ENCODE results near the gene GFER. TPM values are rescaled to one million over a fixed set of nuclear protein-coding genes. Genes with fewer than 3 reads are reported as not detected.
A peak's percentile ranks its signal among the peaks of the same experiment; 100 is the strongest.

GFER gene
- total and polyA plus RNA-seq, 10 of the 15 experiments (the other 5 are each of a cell fraction or from before 2014, with no cell fraction given): 2.4 to 57.7 (median 31.3) TPM

DNA sequence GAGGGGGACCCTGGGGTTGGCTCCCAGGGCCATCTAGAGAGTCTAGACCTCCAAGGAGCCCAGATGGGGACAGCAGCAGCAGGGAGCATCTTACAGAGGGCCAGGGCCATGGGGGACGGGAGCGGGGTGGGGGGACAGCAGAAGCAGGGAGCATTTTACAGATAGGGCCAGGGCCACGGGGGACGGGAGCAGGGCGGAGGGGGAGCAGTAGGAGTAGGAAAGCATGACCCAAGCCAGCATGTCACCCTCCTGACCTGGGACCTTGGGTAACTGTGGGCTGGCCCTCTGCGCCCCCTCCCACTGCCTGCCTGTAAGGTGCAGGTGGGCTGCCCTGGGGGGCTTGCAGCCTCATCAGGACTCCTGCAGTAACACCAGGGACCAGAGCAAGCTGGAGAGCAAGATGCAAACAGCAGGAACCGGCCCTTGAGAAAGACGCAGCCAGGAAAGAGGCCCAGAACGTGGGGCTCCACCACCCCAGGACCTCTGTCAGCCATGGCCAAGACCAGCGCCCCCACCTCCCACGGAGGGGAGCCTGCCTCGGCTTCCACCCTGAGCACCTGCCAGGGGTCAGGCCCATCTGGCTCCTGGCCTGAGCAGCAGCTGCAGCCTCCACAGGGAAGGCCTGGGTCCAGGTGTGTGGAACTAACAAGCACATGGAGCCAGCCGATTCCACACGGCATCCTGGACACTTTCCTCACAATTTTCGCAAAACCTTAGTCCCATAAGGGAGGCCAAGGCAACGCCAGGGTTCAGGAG lies 23.3 kb downstream of the GFER start:
- Histone ChIP-seq H3K79me2 (ENCODE audit: control insufficient read depth, insufficient read depth, low read length) (peaks cover 67% of the 10 kb centered on the region), H3K4me1 (ENCODE audit: control insufficient read depth, insufficient read depth, low read length) (peaks cover 22% of the 10 kb centered on the region), H4K20me1 (ENCODE audit: control insufficient read depth, insufficient read depth) (peaks cover 6% of the 10 kb centered on the region), H3K4me3 (peak overlapping the region; percentile 100), H3K9me3 (replicated peaks; ENCODE audit: control insufficient read depth, insufficient read depth, low read length) (no peaks in the 10 kb centered on the region), H2AFZ (ENCODE audit: control insufficient read depth, low read depth, low read length) (no peak overlapping the region), H3K4me2 (ENCODE audit: control insufficient read depth, insufficient read depth) (peak overlapping the region; percentile 98), H3K27ac (ENCODE audit: control insufficient read depth, insufficient read depth) (peak overlapping the region; percentile 89), H3K27me3 (replicated peaks in 1 of 2; ENCODE audit: control insufficient read depth in 2 of 2, insufficient read depth in 2 of 2, low read length in 1 of 2) (no peaks in the 10 kb centered on the region), H3K36me3 (ENCODE audit: control insufficient read depth in 2 of 2, insufficient read depth in 2 of 2, low read length in 1 of 2) (peaks cover 0 to 16% of the 10 kb centered on the region in 2 experiments; a peak in 2 of 4 replicates), H3K9ac (ENCODE audit: control insufficient read depth, insufficient read depth, low read length) (peak overlapping the region; percentile 92)
- POLR2A ChIA-PET: interaction anchor here (1.0 to 2.2 kb wide), 3 partner anchors 11 to 147 kb away, joined by 3 to 14 read pairs (median 8); partner anchors contain the start of gene TRAF7
- in situ Hi-C loops (cut with MboI) (no loop called here), intact Hi-C loops (cut with micrococcal nuclease; ENCODE audit: unreplicated experiment) (loop anchor here (5.0 kb wide), 1 partner anchor 145 kb away; no protein-coding TSS in a partner anchor)
- RAD21 ChIA-PET (ENCODE audit: unreplicated experiment): interaction anchor here (1.0 to 1.3 kb wide), 2 partner anchors 16 to 43 kb away, joined by 3 read pairs; partner anchors contain the start of gene RPS2
- CTCF ChIA-PET: interaction anchor here (0.9 to 1.4 kb wide), 3 partner anchors 15 to 133 kb away, joined by 3 to 8 read pairs (median 3); no protein-coding TSS in a partner anchor
- 30% methylated on average over 11 of the region's 16 CpGs for whole genome bisulfite sequencing (ENCODE audit: insufficient coverage, insufficient replicate concordance, low lambda C conversion rate, missing lambda C conversion rate)
- no peak for ATAC-seq
- TF ChIP-seq, protein P1, sequence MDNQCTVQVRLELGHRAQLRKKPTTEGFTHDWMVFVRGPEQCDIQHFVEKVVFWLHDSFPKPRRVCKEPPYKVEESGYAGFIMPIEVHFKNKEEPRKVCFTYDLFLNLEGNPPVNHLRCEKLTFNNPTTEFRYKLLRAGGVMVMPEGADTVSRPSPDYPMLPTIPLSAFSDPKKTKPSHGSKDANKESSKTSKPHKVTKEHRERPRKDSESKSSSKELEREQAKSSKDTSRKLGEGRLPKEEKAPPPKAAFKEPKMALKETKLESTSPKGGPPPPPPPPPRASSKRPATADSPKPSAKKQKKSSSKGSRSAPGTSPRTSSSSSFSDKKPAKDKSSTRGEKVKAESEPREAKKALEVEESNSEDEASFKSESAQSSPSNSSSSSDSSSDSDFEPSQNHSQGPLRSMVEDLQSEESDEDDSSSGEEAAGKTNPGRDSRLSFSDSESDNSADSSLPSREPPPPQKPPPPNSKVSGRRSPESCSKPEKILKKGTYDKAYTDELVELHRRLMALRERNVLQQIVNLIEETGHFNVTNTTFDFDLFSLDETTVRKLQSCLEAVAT (IDR thresholded peaks at IDR 0.05): no peak
- TF ChIP-seq HCFC1 (IDR thresholded peaks at IDR 0.05; ENCODE audit: low read length) (no peak), SREBF1 (IDR thresholded peaks at IDR 0.05; ENCODE audit: low read length) (no peak), SIN3A (IDR thresholded peaks at IDR 0.05; ENCODE audit: low read depth, low read length) (no peak), CHD4 (IDR thresholded peaks at IDR 0.05) (no peak), MEF2B (IDR thresholded peaks at IDR 0.05; ENCODE audit: partially characterized antibody, poor library complexity, severe bottlenecking) (no peak), BRCA1 (IDR thresholded peaks at IDR 0.05; ENCODE audit: low read depth, low read length) (no peak)
- TF ChIP-seq, protein P2, sequence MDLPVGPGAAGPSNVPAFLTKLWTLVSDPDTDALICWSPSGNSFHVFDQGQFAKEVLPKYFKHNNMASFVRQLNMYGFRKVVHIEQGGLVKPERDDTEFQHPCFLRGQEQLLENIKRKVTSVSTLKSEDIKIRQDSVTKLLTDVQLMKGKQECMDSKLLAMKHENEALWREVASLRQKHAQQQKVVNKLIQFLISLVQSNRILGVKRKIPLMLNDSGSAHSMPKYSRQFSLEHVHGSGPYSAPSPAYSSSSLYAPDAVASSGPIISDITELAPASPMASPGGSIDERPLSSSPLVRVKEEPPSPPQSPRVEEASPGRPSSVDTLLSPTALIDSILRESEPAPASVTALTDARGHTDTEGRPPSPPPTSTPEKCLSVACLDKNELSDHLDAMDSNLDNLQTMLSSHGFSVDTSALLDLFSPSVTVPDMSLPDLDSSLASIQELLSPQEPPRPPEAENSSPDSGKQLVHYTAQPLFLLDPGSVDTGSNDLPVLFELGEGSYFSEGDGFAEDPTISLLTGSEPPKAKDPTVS (IDR thresholded peaks at IDR 0.05; ENCODE audit: low read depth, low read length): no peak
- DNase-seq (ENCODE audit: low read depth, low spot score): no peak
- SMC1A ChIA-PET (ENCODE audit: uncharacterized antibody, unreplicated experiment): interaction anchor here (1.2 to 1.9 kb wide), 2 partner anchors 26 to 40 kb away, joined by 3 to 5 read pairs; partner anchors contain the start of genes NOXO1, NTHL1 and TSC2
- no peak for FAIRE-seq
- no TSS peak for BruUV-seq (replicated peaks)
